NCI-H2227 treated with DMSO at 0.1 percent for 48 hours (cell line): Measurements from ENCODE around the gene IL7R.

Experiments used
- DNase-seq: peaks from one replicate; lab custom pipeline; 2025; lab: John Stamatoyannopoulos, UW

IL7R gene

GRCh38 chr5:35856765-35857351, at the start of gene IL7R:
Gene IL7R (plus strand): TSS chr5:35856891. CDS start chr5:35856978, 87 bp downstream.
- DNase-seq: no peak

- DNase-seq: no peak
Measured at GRCh38 chr5:35810601-35811000, 46.1 kb upstream of the IL7R start.

GRCh38 chr5:35811108-35811741, 45.5 kb upstream of the IL7R start:
- no peak for DNase-seq

- no peak for DNase-seq
Measured at GRCh38 chr5:35813521-35813920, 43.2 kb upstream of the IL7R start.

- no peak for DNase-seq
Measured at GRCh38 chr5:35815089-35815936, 41.4 kb upstream of the IL7R start.

GRCh38 chr5:35816881-35817521, 39.7 kb upstream of the IL7R start:
- DNase-seq: no peak

- DNase-seq: no peak
Measured at GRCh38 chr5:35819026-35819425, 37.7 kb upstream of the IL7R start.

- DNase-seq: no peak
Measured at GRCh38 chr5:35819668-35820067, 37.0 kb upstream of the IL7R start.

GRCh38 chr5:35820735-35821134, 36.0 kb upstream of the IL7R start:
- no peak for DNase-seq

- DNase-seq: no peak
Measured at GRCh38 chr5:35821513-35821912, 35.2 kb upstream of the IL7R start.

GRCh38 chr5:35822511-35822910, 34.2 kb upstream of the IL7R start:
- no peak for DNase-seq

- no peak for DNase-seq
Measured at GRCh38 chr5:35823347-35824098, 33.2 kb upstream of the IL7R start.

GRCh38 chr5:35826056-35826455, 30.6 kb upstream of the IL7R start:
- DNase-seq: no peak

GRCh38 chr5:35826554-35826953, 30.1 kb upstream of the IL7R start:
- no peak for DNase-seq

- DNase-seq: no peak
Measured at GRCh38 chr5:35828082-35828598, 28.6 kb upstream of the IL7R start.

- no peak for DNase-seq
Measured at GRCh38 chr5:35830587-35830986, 26.1 kb upstream of the IL7R start.

- DNase-seq: no peak
Measured at GRCh38 chr5:35832762-35833161, 23.9 kb upstream of the IL7R start.

- DNase-seq: no peak
Measured at GRCh38 chr5:35833224-35833623, 23.5 kb upstream of the IL7R start.

GRCh38 chr5:35835796-35836742, 20.6 kb upstream of the IL7R start:
- no peak for DNase-seq

- no peak for DNase-seq
Measured at GRCh38 chr5:35838370-35839042, 18.2 kb upstream of the IL7R start.
